HepG2 (cell line): ENCODE results near the gene MAP3K3. TPM values are rescaled to one million over a fixed set of nuclear protein-coding genes. Genes with fewer than 3 reads are reported as not detected.
A peak's percentile ranks its signal among the peaks of the same experiment; 100 is the strongest.

Experiments used
- BCLAF1 ChIP-seq: fragments of 450-650 bp; IDR thresholded peaks from 2 replicates; pipeline ENCODE4 v1.6.1; 2017; ENCODE audit warnings: mild to moderate bottlenecking
- FOXA3 ChIP-seq: IDR thresholded peaks from 2 replicates; pipeline ENCODE4 v1.6.1; 2016; ENCODE audit warnings: missing genetic modification reagents, missing compliant biosample characterization
- GABPB1 ChIP-seq: IDR thresholded peaks from 2 replicates; pipeline ENCODE4 v1.6.1; 2016; ENCODE audit warnings: mild to moderate bottlenecking, missing genetic modification reagents, moderate library complexity, missing compliant biosample characterization
- GFI1 ChIP-seq: sonication (generic); formaldehyde crosslinking; IDR thresholded peaks from 2 replicates; pipeline ENCODE4 v1.5.0; 2020; ENCODE audit warnings: missing genetic modification reagents, mild to moderate bottlenecking, borderline replicate concordance
- GTF3A ChIP-seq: sonication (generic); formaldehyde crosslinking; conservative IDR thresholded peaks from 2 replicates; pipeline ENCODE4 v1.4.0; 2020; ENCODE audit warnings: mild to moderate bottlenecking, missing genetic modification reagents
- HINFP ChIP-seq: sonication (generic); formaldehyde crosslinking; IDR thresholded peaks from 2 replicates; pipeline ENCODE4 v1.4.0; 2020; ENCODE audit warnings: low read depth, mild to moderate bottlenecking, missing genetic modification reagents
- IRX3 ChIP-seq: sonication (generic); formaldehyde crosslinking; IDR thresholded peaks from 2 replicates; pipeline ENCODE4 v1.8.1; 2023; ENCODE audit warnings: mild to moderate bottlenecking, low read depth, missing genetic modification reagents, borderline replicate concordance
- KMT2A ChIP-seq: sonication (generic); formaldehyde crosslinking; IDR thresholded peaks from 2 replicates; pipeline ENCODE4 v1.4.0; 2020; ENCODE audit warnings: missing genetic modification reagents
- LBX2 ChIP-seq: sonication (generic); formaldehyde crosslinking; IDR thresholded peaks from 2 replicates; pipeline ENCODE4 v1.5.0; 2020; ENCODE audit warnings: missing genetic modification reagents, mild to moderate bottlenecking, borderline replicate concordance
- MYC ChIP-seq: sonication (generic); formaldehyde crosslinking; IDR thresholded peaks from 2 replicates; pipeline ENCODE4 v1.9.0; 2021; ENCODE audit warnings: missing genetic modification reagents, borderline replicate concordance
- RBM22 ChIP-seq: fragments of 200-400 bp; formaldehyde crosslinking; optimal IDR thresholded peaks from 2 replicates; pipeline ENCODE3; 2017; ENCODE audit warnings: mild to moderate bottlenecking, low read length, moderate library complexity
- TFDP2 ChIP-seq: sonication (generic); formaldehyde crosslinking; IDR thresholded peaks from 2 replicates; pipeline ENCODE4 v1.4.0; 2020; ENCODE audit warnings: missing genetic modification reagents
- ZBTB7A ChIP-seq: sonication (generic); formaldehyde crosslinking; IDR thresholded peaks from 2 replicates; pipeline ENCODE4 v1.8.0; 2022; ENCODE audit warnings: mild to moderate bottlenecking, missing genetic modification reagents
- ZFP90 ChIP-seq: sonication (generic); formaldehyde crosslinking; IDR thresholded peaks from 2 replicates; pipeline ENCODE4 v1.8.0; 2022; ENCODE audit warnings: missing genetic modification reagents, mild to moderate bottlenecking, inconsistent platforms, borderline replicate concordance
- ZNF33A ChIP-seq: sonication (generic); formaldehyde crosslinking; IDR thresholded peaks from 2 replicates; pipeline ENCODE4 v1.5.1; 2020; ENCODE audit warnings: missing genetic modification reagents, mild to moderate bottlenecking, moderate library complexity, borderline replicate concordance
- ZNF501 ChIP-seq: sonication (generic); formaldehyde crosslinking; IDR thresholded peaks from 2 replicates; pipeline ENCODE4 v1.5.1; 2020; ENCODE audit warnings: mild to moderate bottlenecking, moderate library complexity, missing genetic modification reagents
- ZNF510 ChIP-seq: sonication (generic); formaldehyde crosslinking; IDR thresholded peaks from 2 replicates; pipeline ENCODE4 v1.4.0; 2020; ENCODE audit warnings: low read depth, mild to moderate bottlenecking, missing genetic modification reagents
- ZNF574 ChIP-seq: sonication (generic); formaldehyde crosslinking; IDR thresholded peaks from 2 replicates; pipeline ENCODE4 v1.4.0; 2020; ENCODE audit warnings: missing genetic modification reagents
- polyA plus RNA-seq, 8 experiments: library from polyadenylated mRNA; depleted of rRNA in 3 of 8; stranded (reverse) in 7 of 8; unstranded in 1 of 8; fragments of >200 nt; fragmentation: Illumina TruSeq in 4 of 8; extraction: Trizol in 4 of 8; gene quantifications; 2 replicates each; pipeline versions ENCODE4 v1.2.1 to v1.2.3, GENCODE V29; 2011 to 2016; ENCODE audit warnings: low read depth in 4 of 8, missing spikeins in 1 of 8, mixed read lengths in 1 of 8; ENCODE audit not compliant: insufficient read depth in 1 of 8
- total RNA-seq, 5 experiments: library from RNA; depleted of rRNA; stranded (reverse); fragments of >200 nt; fragmentation: Illumina TruSeq; extraction: Trizol; gene quantifications; 2 replicates each; pipeline ENCODE4 v1.2.3, GENCODE V29; 2016; ENCODE audit warnings: low read depth in 1 of 5

MAP3K3 gene
- total and polyA plus RNA-seq, 2 of the 13 experiments (the other 11 are each of a cell fraction or from before 2014, with no cell fraction given): 17.7 to 21.8 TPM

- TF ChIP-seq ZFP90 (CRISPR knock-in tag): no peak
- TF ChIP-seq MYC (CRISPR knock-in tag): peak; percentile 70; the same call in 1 of the 2 replicates
- peak; percentile 32 for TF ChIP-seq RBM22
- no peak for TF ChIP-seq GFI1 (CRISPR knock-in tag)
- TF ChIP-seq ZNF510 (CRISPR knock-in tag): no peak
- TF ChIP-seq HINFP (CRISPR knock-in tag): 0 out of 2 replicates have a peak, but pooled peaks have one; percentile 45
- TF ChIP-seq ZNF33A: no peak
- no peak for TF ChIP-seq LBX2 (CRISPR knock-in tag)
- peak; percentile 47; the same call in 1 of the 2 replicates for TF ChIP-seq TFDP2 (CRISPR knock-in tag)
- peak; percentile 18; the same call in 1 of the 2 replicates for TF ChIP-seq GABPB1 (CRISPR knock-in tag)
- TF ChIP-seq ZNF574: peak; percentile 78
- no peak for TF ChIP-seq ZNF501 (CRISPR knock-in tag)
- TF ChIP-seq KMT2A (CRISPR knock-in tag): peak; percentile 67; the same call in 1 of the 2 replicates
- TF ChIP-seq BCLAF1: no peak
- no peak for TF ChIP-seq GTF3A (CRISPR knock-in tag)
- TF ChIP-seq FOXA3 (CRISPR knock-in tag): peak; percentile 87
- no peak for TF ChIP-seq IRX3
- TF ChIP-seq ZBTB7A (CRISPR knock-in tag): peak; percentile 41; the same call in 1 of the 2 replicates
Observed at GRCh38 chr17:63579633-63580032, 42.6 kb upstream of the MAP3K3 start (continued).
